Endothelial cell (in vitro differentiated cells): ENCODE results near the gene PACS2. TPM values are rescaled to one million over a fixed set of nuclear protein-coding genes. Genes with fewer than 3 reads are reported as not detected.
"Not testable (repeated sequence)": the region's sequence is repeated elsewhere in the genome, so short reads cannot be mapped to it uniquely, and the experiment has no call there.

ENCODE experiments used
- DNase-seq: peaks from one replicate; pipeline ENCODE4 v3.0.0; 2021; ENCODE audit warnings: low spot score
- H3K27ac Mint-ChIP-seq: one replicate; pipeline ENCODE4 v1.8.0; 2021; ENCODE audit warnings: mixed read lengths, inconsistent platforms; ENCODE audit not compliant: unreplicated experiment
- H3K27me3 Mint-ChIP-seq: one replicate; pipeline ENCODE4 v1.8.0; 2021; ENCODE audit warnings: mild to moderate bottlenecking, moderate library complexity, mixed read lengths, inconsistent platforms; ENCODE audit not compliant: unreplicated experiment
- H3K36me3 Mint-ChIP-seq: one replicate; pipeline ENCODE4 v1.8.0; 2021; ENCODE audit warnings: mild to moderate bottlenecking, low read depth, mixed read lengths, inconsistent platforms; ENCODE audit not compliant: unreplicated experiment
- H3K4me1 Mint-ChIP-seq: one replicate; pipeline ENCODE4 v1.8.0; 2021; ENCODE audit warnings: mild to moderate bottlenecking, mixed read lengths, inconsistent platforms; ENCODE audit not compliant: unreplicated experiment
- H3K4me3 Mint-ChIP-seq: one replicate; pipeline ENCODE4 v1.8.0; 2021; ENCODE audit warnings: mild to moderate bottlenecking, mixed read lengths, inconsistent platforms; ENCODE audit not compliant: unreplicated experiment
- H3K9me3 Mint-ChIP-seq: one replicate; pipeline ENCODE4 v1.8.0; 2021; ENCODE audit warnings: mixed read lengths, inconsistent platforms; ENCODE audit not compliant: unreplicated experiment
- total RNA-seq: library from RNA; stranded (reverse); fragmentation: NEBNext Ultra II Directional; extraction: Animal tissue kit (Norgen Biotek cat#: 25700); gene quantifications from one replicate; pipeline ENCODE4 v1.2.1, GENCODE V29; 2021; ENCODE audit not compliant: unreplicated experiment
- TF ChIP-seq, protein P1 (sequence below): fragments of 200-600 bp; sonication (generic); IDR thresholded peaks from one replicate; pipeline ENCODE4 v1.5.0; 2021; ENCODE audit warnings: antibody characterized with exemption; ENCODE audit not compliant: unreplicated experiment

The PACS2 gene
- total RNA-seq, 1 donor from 2014 or later: 113 TPM

DNA sequence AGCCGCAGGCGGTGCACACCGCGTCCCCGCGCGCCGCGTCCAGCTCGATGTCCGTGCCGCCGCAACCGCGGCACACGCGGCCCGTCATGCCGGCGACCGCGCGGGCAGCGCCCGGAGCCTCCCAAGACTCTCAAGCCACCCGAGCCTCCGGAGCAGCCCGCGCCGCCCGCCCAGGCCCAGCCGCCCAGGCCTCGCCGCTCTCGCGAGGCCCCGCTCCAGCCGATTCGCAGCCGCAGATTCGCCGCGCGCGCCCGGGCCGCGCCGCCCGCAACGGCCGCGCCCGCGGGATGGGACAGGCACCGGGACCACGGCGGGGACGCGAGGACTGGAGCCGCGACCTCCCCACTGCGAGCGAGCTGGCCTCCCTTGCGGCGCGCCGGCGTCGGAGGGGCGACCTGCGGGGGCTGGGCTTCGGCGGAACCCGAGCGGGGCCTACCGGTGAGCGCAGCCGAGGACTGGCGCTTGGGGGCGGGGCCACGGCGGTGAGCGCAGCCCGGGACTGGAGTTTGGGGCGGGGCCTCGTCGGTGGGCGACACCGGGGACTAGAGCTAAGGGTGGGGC, 13.9 kb upstream of the PACS2 start, which contains the start of gene BRF1:
TSS of gene BRF1 (minus strand) at position 460 of the 561 bp plus-strand sequence. CDS start at position 88, 372 bp downstream.
- peaks cover 17% of the 10 kb centered on the region for H3K27me3 Mint-ChIP-seq
- no peaks in the 10 kb centered on the region for H3K9me3 Mint-ChIP-seq
- peak within 1 kb of the TSS; percentile 92 for H3K4me3 Mint-ChIP-seq
- peaks cover 14% of the 10 kb centered on the region for H3K36me3 Mint-ChIP-seq
- H3K4me1 Mint-ChIP-seq: peaks cover 15% of the 10 kb centered on the region
- peak; percentile 97 for DNase-seq
- TF ChIP-seq, protein P1, sequence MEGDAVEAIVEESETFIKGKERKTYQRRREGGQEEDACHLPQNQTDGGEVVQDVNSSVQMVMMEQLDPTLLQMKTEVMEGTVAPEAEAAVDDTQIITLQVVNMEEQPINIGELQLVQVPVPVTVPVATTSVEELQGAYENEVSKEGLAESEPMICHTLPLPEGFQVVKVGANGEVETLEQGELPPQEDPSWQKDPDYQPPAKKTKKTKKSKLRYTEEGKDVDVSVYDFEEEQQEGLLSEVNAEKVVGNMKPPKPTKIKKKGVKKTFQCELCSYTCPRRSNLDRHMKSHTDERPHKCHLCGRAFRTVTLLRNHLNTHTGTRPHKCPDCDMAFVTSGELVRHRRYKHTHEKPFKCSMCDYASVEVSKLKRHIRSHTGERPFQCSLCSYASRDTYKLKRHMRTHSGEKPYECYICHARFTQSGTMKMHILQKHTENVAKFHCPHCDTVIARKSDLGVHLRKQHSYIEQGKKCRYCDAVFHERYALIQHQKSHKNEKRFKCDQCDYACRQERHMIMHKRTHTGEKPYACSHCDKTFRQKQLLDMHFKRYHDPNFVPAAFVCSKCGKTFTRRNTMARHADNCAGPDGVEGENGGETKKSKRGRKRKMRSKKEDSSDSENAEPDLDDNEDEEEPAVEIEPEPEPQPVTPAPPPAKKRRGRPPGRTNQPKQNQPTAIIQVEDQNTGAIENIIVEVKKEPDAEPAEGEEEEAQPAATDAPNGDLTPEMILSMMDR: no peak
- H3K27ac Mint-ChIP-seq: peak within 1 kb of the TSS; percentile 86

DNA sequence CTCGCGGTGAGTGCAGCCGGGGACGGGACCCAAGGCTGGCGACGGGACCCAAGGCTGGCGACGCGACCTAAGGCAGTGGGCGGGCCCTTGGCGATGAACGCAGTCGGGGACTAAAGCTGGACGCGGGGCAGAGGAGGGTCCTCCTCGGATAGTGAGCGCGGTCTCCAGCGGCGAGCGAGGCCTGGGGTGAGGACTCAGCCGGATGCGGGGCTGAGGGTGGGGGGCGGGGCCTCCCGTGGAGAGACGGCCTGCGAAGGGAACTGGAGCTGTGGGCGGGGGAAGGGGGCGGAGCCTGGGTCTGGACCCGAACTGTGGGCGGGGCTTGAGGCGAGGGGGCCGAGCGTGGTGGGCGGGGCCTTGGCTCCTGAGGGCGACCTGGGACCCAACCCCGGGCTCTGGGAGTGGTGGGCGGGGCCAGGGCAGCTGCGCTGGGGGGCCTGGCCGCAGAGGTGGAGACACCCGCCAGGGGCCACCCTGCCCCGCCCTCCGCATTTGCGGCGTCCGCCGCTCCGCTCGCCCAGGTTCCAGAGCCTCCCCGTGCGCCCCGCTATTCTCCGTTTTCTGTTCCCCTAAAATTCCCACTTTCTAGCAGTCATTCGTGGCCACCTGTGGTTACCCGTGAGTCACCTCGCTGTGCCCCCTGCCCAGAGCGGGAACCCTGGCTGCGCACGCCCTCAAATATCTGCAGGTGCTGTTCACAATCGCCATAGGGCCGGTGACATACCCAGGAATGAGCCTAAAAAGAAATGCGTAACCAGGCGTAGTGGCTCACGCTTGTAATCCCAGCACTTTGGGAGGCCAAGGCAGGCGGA, 13.2 kb upstream of the PACS2 start:
- H3K36me3 Mint-ChIP-seq: peaks cover 14% of the 10 kb centered on the region
- peak; percentile 99 for DNase-seq
- H3K4me3 Mint-ChIP-seq: peak overlapping the region; percentile 89
- no peaks in the 10 kb centered on the region for H3K9me3 Mint-ChIP-seq
- TF ChIP-seq, protein P1: no peak
- peak overlapping the region; percentile 86 for H3K27ac Mint-ChIP-seq
- H3K4me1 Mint-ChIP-seq: peaks cover 15% of the 10 kb centered on the region
- peaks cover 17% of the 10 kb centered on the region for H3K27me3 Mint-ChIP-seq

DNA sequence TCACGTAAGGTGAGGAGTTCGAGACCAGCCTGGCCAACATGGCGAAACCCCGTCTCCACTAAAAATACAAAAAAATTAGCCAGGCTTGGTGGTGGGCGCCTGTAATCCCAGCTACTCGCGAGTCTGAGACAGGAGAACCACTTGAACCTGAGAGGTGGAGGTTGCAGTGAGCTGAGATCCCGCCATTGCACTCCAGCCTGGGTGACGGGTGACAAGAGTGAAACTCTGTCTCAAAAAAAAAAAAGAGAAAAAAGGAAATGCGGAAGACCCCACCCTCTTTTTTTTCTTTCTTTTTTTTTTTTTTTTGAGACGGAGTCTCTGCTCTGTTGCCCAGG, 12.7 kb upstream of the PACS2 start:
- Mint-ChIP-seq H3K36me3 (peaks cover 14% of the 10 kb centered on the region), H3K27me3 (peaks cover 17% of the 10 kb centered on the region), H3K4me1 (peaks cover 15% of the 10 kb centered on the region), H3K4me3 (peak overlapping the region; percentile 84)
- not testable (repeated sequence) for H3K9me3 Mint-ChIP-seq, DNase-seq, H3K27ac Mint-ChIP-seq

DNA sequence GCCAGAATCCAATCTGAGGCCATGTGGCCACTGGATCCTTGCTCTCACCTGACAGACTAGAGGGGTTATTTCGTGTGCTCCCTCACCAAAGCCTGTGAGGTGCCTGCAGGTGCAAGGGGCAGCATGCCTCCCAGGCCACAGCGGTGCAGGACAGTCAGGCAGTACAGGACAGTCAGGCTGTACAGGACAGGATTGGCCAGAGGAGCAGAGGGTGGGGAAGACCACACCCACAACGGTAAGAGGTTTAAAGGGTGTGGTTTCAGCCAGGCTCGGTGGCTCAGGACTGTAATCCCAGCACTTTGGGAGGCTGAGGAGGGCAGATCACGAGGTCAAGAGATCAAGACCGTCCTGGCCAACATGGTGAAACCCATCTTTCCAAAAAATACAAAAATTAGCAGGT, 10.6 kb upstream of the PACS2 start:
- Mint-ChIP-seq H3K9me3 (no peaks in the 10 kb centered on the region), H3K36me3 (peaks cover 17% of the 10 kb centered on the region), H3K27me3 (peaks cover 18% of the 10 kb centered on the region), H3K4me3 (no peak overlapping the region), H3K4me1 (peaks cover 15% of the 10 kb centered on the region), H3K27ac (no peak overlapping the region)
- TF ChIP-seq, protein P1: no peak
- DNase-seq: no peak

DNA sequence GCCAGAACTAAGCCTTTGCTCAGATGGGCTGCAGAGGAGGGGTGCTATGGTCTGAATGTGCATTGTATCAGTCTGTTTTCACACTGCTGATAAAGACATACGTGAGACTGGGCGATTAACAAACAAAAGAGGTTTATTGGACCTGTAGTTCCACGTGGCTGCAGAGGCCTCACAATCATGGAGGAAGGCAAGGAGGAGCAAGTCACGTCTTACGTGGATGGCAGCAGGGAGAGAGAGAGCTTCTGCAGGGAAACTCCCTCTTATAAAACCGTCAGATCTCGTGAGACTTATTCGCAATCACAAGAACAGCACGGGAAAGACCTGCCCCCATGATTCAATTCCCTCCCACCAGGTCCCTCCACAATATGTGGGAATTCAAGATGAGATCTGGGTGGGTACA, 10.0 kb upstream of the PACS2 start:
- Mint-ChIP-seq H3K4me3 (no peak overlapping the region), H3K27me3 (peaks cover 16% of the 10 kb centered on the region), H3K4me1 (peaks cover 12% of the 10 kb centered on the region), H3K36me3 (peaks cover 14% of the 10 kb centered on the region), H3K27ac (peak overlapping the region; percentile 3), H3K9me3 (no peaks in the 10 kb centered on the region)
- TF ChIP-seq, protein P1: no peak
- DNase-seq: no peak
